GM23338 (cell line): ENCODE data around the gene SPTB. TPM values are rescaled to one million over a fixed set of nuclear protein-coding genes. Genes with fewer than 3 reads are reported as not detected.

Experiments used
- ATAC-seq: fragments of 200-7000 bp; cut with Tn5 transposase; 3 replicates; pipeline ENCODE4 v1.9.1; 2020
- DNase-seq: peaks from one replicate; pipeline ENCODE4 v3.0.0-alpha.2; 2015; ENCODE audit warnings: low spot score
- H2AFZ ChIP-seq: fragments of 200-600 bp; sonication (generic); 2 replicates; pipeline ENCODE4 v1.8.0; 2016; ENCODE audit warnings: antibody characterized with exemption, mild to moderate bottlenecking, moderate library complexity
- H3F3A ChIP-seq: fragments of 200-600 bp; sonication (generic); replicated peaks from 2 replicates; pipeline ENCODE4 v1.8.0; 2017; ENCODE audit warnings: antibody characterized with exemption, mixed run types, low read depth
- H3K27ac ChIP-seq: fragments of 200-600 bp; sonication (generic); 2 replicates; pipeline ENCODE4 v1.6.1; 2016; ENCODE audit warnings: low read depth
- H3K27me3 ChIP-seq: fragments of 200-600 bp; sonication (generic); 2 replicates; pipeline ENCODE4 v1.8.0; 2016; ENCODE audit warnings: mild to moderate bottlenecking, mixed run types, moderate library complexity; ENCODE audit not compliant: insufficient read depth
- H3K36me3 ChIP-seq: fragments of 200-600 bp; sonication (generic); 2 replicates; pipeline ENCODE4 v1.8.0; 2016; ENCODE audit warnings: mild to moderate bottlenecking; ENCODE audit not compliant: insufficient read depth
- H3K4me1 ChIP-seq: fragments of 200-600 bp; sonication (generic); 2 replicates; pipeline ENCODE4 v1.8.0; 2016; ENCODE audit warnings: mild to moderate bottlenecking, moderate library complexity; ENCODE audit not compliant: insufficient read depth
- H3K4me2 ChIP-seq: fragments of 200-600 bp; sonication (generic); 2 replicates; pipeline ENCODE4 v1.7.1; 2017; ENCODE audit warnings: mixed run types
- H3K4me3 ChIP-seq: fragments of 200-600 bp; sonication (generic); 2 replicates; pipeline ENCODE4 v1.6.1; 2016; ENCODE audit warnings: mixed run types
- H3K79me2 ChIP-seq: fragments of 200-600 bp; sonication (generic); replicated peaks from 2 replicates; pipeline ENCODE4 v1.8.0; 2017; ENCODE audit warnings: mild to moderate bottlenecking; ENCODE audit not compliant: insufficient read depth
- H3K9me2 ChIP-seq: fragments of 200-600 bp; sonication (generic); 2 replicates; pipeline ENCODE4 v1.8.0; 2017; ENCODE audit not compliant: insufficient read depth
- H4K20me1 ChIP-seq: fragments of 200-600 bp; sonication (generic); replicated peaks from 2 replicates; pipeline ENCODE4 v1.8.0; 2017; ENCODE audit warnings: mild to moderate bottlenecking; ENCODE audit not compliant: insufficient read depth
- H3K27ac Mint-ChIP-seq: 2 replicates; pipeline ENCODE4 v1.8.0; 2020; ENCODE audit warnings: inconsistent platforms, mild to moderate bottlenecking, moderate library complexity, mixed read lengths
- H3K27me3 Mint-ChIP-seq: 3 replicates; pipeline ENCODE4 v1.8.0; 2022; ENCODE audit warnings: low read depth, mild to moderate bottlenecking, moderate library complexity, mixed read lengths, inconsistent platforms; ENCODE audit not compliant: insufficient read depth, poor library complexity
- H3K36me3 Mint-ChIP-seq: 3 replicates; pipeline ENCODE4 v1.8.0; 2021; ENCODE audit warnings: low read depth, mild to moderate bottlenecking, inconsistent platforms, moderate library complexity, mixed read lengths
- H3K4me1 Mint-ChIP-seq: 3 replicates; pipeline ENCODE4 v1.8.0; 2020; ENCODE audit warnings: mild to moderate bottlenecking, inconsistent platforms, mixed read lengths
- H3K4me3 Mint-ChIP-seq: 3 replicates; pipeline ENCODE4 v1.8.0; 2021; ENCODE audit warnings: moderate library complexity, mild to moderate bottlenecking, inconsistent platforms, mixed read lengths
- H3K9me3 Mint-ChIP-seq: 3 replicates; pipeline ENCODE4 v1.8.0; 2020; ENCODE audit warnings: moderate library complexity, mild to moderate bottlenecking, inconsistent platforms, mixed read lengths
- CREB1 ChIP-seq: fragments of 250-450 bp; sonication (Bioruptor Pico); IDR thresholded peaks from 2 replicates; pipeline ENCODE4 v1.5.0; 2020; ENCODE audit warnings: low read depth, mild to moderate bottlenecking, moderate library complexity
- CTCF ChIP-seq, 2 experiments: fragments of 200-600 bp in 1 of 2; sonication (generic) in 1 of 2; conservative IDR thresholded peaks; 2 replicates each; pipeline versions ENCODE4 v1.5.1 to v1.6.1; 2016 to 2017; ENCODE audit warnings: antibody characterized with exemption in 2 of 2, low read depth in 2 of 2, mild to moderate bottlenecking in 2 of 2, moderate library complexity in 1 of 2
- ETS1 ChIP-seq: IDR thresholded peaks from 2 replicates; pipeline ENCODE4 v1.6.1; 2016; ENCODE audit warnings: antibody characterized with exemption
- EZH2 ChIP-seq: fragments of 200-600 bp; sonication (generic); IDR thresholded peaks from one replicate; pipeline ENCODE4 v1.8.0; 2017; ENCODE audit warnings: antibody characterized with exemption, mild to moderate bottlenecking, low read depth; ENCODE audit not compliant: unreplicated experiment
- EZH2phosphoT487 ChIP-seq: fragments of 200-600 bp; sonication (generic); IDR thresholded peaks from one replicate; pipeline ENCODE4 v1.8.1; 2018; ENCODE audit warnings: antibody characterized with exemption; ENCODE audit not compliant: unreplicated experiment
- JUNB ChIP-seq: IDR thresholded peaks from one replicate; pipeline ENCODE4 v1.6.1; 2016; ENCODE audit warnings: antibody characterized with exemption; ENCODE audit not compliant: unreplicated experiment
- NANOG ChIP-seq: IDR thresholded peaks from 2 replicates; pipeline ENCODE4 v1.6.1; 2016; ENCODE audit warnings: antibody characterized with exemption, borderline replicate concordance
- POLR2AphosphoS5 ChIP-seq: IDR thresholded peaks from 2 replicates; pipeline ENCODE4 v1.6.1; 2016; ENCODE audit warnings: antibody characterized with exemption, low read depth
- REST ChIP-seq: IDR thresholded peaks from one replicate; pipeline ENCODE4 v1.6.1; 2018; ENCODE audit warnings: antibody characterized with exemption; ENCODE audit not compliant: unreplicated experiment
- STAT1 ChIP-seq: IDR thresholded peaks from one replicate; pipeline ENCODE4 v1.6.1; 2016; ENCODE audit warnings: antibody characterized with exemption; ENCODE audit not compliant: unreplicated experiment
- ZNF114 ChIP-seq: fragments of 250-450 bp; sonication (Bioruptor Pico); IDR thresholded peaks from 2 replicates; pipeline ENCODE4 v1.5.0; 2020; ENCODE audit warnings: mild to moderate bottlenecking, moderate library complexity
- ZNF331 ChIP-seq: fragments of 250-450 bp; sonication (Bioruptor Pico); IDR thresholded peaks from 2 replicates; pipeline ENCODE4 v1.5.0; 2020; ENCODE audit warnings: low read depth, mild to moderate bottlenecking, moderate library complexity
- ZNF462 ChIP-seq: fragments of 250-450 bp; sonication (Bioruptor Pico); IDR thresholded peaks from 2 replicates; pipeline ENCODE4 v1.5.0; 2020; ENCODE audit warnings: mild to moderate bottlenecking, moderate library complexity
- polyA plus RNA-seq: library from polyadenylated mRNA; unstranded; fragments of >200 nt; fragmentation: Nextera tagmentation; extraction: Ambion mirVana; gene quantifications from 2 replicates; pipeline ENCODE4 v1.2.1, GENCODE V29; 2016
- total RNA-seq: library from RNA; depleted of rRNA; stranded (reverse); fragments of >200 nt; shearing (Covaris generic); gene quantifications from 2 replicates; pipeline ENCODE4 v1.2.3, GENCODE V29; 2014

The SPTB gene
- total and polyA plus RNA-seq, 2 experiments from 2014 or later: 1.1 to 1.9 TPM

- Mint-ChIP-seq H3K27me3 (peaks cover 7% of the 10 kb centered on the region), H3K4me1 (peaks cover 31% of the 10 kb centered on the region), H3K4me3 (no peak overlapping the region), H3K36me3 (no peaks in the 10 kb centered on the region), H3K9me3 (no peaks in the 10 kb centered on the region; the same call in 2 of the 3 replicates), H3K27ac (no peak overlapping the region)
- Histone ChIP-seq H3K4me1 (peaks cover 17% of the 10 kb centered on the region), H3K27ac (no peak overlapping the region), H2AFZ (no peak overlapping the region), H4K20me1 (no peaks in the 10 kb centered on the region), H3K4me2 (no peak overlapping the region), H3F3A (no peaks in the 10 kb centered on the region), H3K27me3 (no peaks in the 10 kb centered on the region), H3K36me3 (no peaks in the 10 kb centered on the region), H3K4me3 (no peak overlapping the region), H3K79me2 (no peaks in the 10 kb centered on the region), H3K9me2 (peaks cover 7% of the 10 kb centered on the region)
- no peak for DNase-seq
- TF ChIP-seq REST: no peak
- no peak for TF ChIP-seq CREB1 (CRISPR knock-in tag)
- no peak for TF ChIP-seq ETS1
- no peak for TF ChIP-seq NANOG
- TF ChIP-seq STAT1: no peak
- no peak for TF ChIP-seq ZNF114 (CRISPR knock-in tag)
- no peak for TF ChIP-seq POLR2AphosphoS5
- no peak for TF ChIP-seq JUNB
- TF ChIP-seq CTCF (conservative IDR thresholded peaks at IDR 0.05; ENCODE audit: low read depth in 2 of 2): no peak
- TF ChIP-seq ZNF331: no peak
- no peak for TF ChIP-seq ZNF462 (CRISPR knock-in tag)
- no peak for TF ChIP-seq EZH2
- TF ChIP-seq EZH2phosphoT487: no peak
- ATAC-seq: no peak
Observed at GRCh38 chr14:64846319-64846718, 33.4 kb downstream of the SPTB start.
